ENCODE data around the gene CYB5A.

Gene CYB5A

GRCh38 chr18:74276609-74277008, 15.2 kb downstream of the CYB5A start:
- peak overlapping the region; percentile 45 for H3K27ac ChIP-seq
- TF ChIP-seq CTCF (IDR thresholded peaks at IDR 0.05) (no peak), ZFX (IDR thresholded peaks at IDR 0.05; ENCODE audit: borderline replicate concordance) (no peak)

GRCh38 chr18:74275736-74276135, 16.0 kb downstream of the CYB5A start:
- H3K27ac ChIP-seq, result no peak overlapping the region
- TF ChIP-seq ZFX (IDR thresholded peaks at IDR 0.05; ENCODE audit: borderline replicate concordance) (no peak), CTCF (IDR thresholded peaks at IDR 0.05) (no peak)

GRCh38 chr18:74274700-74275099, 17.1 kb downstream of the CYB5A start:
- TF ChIP-seq CTCF (IDR thresholded peaks at IDR 0.05) (no peak), ZFX (IDR thresholded peaks at IDR 0.05; ENCODE audit: borderline replicate concordance) (no peak)
- no peak overlapping the region for H3K27ac ChIP-seq

GRCh38 chr18:74273394-74273793, 18.4 kb downstream of the CYB5A start:
- no peak overlapping the region for H3K27ac ChIP-seq
- TF ChIP-seq ZFX (IDR thresholded peaks at IDR 0.05; ENCODE audit: borderline replicate concordance) (no peak), CTCF (IDR thresholded peaks at IDR 0.05) (no peak)

- TF ChIP-seq CTCF (IDR thresholded peaks at IDR 0.05), result no peak
- no peak for TF ChIP-seq ZFX (IDR thresholded peaks at IDR 0.05; ENCODE audit: borderline replicate concordance)
- no peak overlapping the region for H3K27ac ChIP-seq
These were observed 20.1 kb downstream of the CYB5A start for GRCh38 chr18:74271635-74272034.

- TF ChIP-seq CTCF (IDR thresholded peaks at IDR 0.05) (no peak), ZFX (IDR thresholded peaks at IDR 0.05; ENCODE audit: borderline replicate concordance) (no peak)
- H3K27ac ChIP-seq, result no peak overlapping the region
These were observed 22.7 kb downstream of the CYB5A start for GRCh38 chr18:74268933-74269620.

- no peak overlapping the region for H3K27ac ChIP-seq
- TF ChIP-seq CTCF (IDR thresholded peaks at IDR 0.05) (no peak), ZFX (IDR thresholded peaks at IDR 0.05; ENCODE audit: borderline replicate concordance) (no peak)
These were observed 23.6 kb downstream of the CYB5A start for GRCh38 chr18:74268175-74268574.

All from 22Rv1 (cell line).